ENCODE data around the gene TMEM204.
"Not testable (repeated sequence)": the region's sequence is repeated elsewhere in the genome, so short reads cannot be mapped to it uniquely, and the experiment has no call there.

TMEM204 gene

DNA sequence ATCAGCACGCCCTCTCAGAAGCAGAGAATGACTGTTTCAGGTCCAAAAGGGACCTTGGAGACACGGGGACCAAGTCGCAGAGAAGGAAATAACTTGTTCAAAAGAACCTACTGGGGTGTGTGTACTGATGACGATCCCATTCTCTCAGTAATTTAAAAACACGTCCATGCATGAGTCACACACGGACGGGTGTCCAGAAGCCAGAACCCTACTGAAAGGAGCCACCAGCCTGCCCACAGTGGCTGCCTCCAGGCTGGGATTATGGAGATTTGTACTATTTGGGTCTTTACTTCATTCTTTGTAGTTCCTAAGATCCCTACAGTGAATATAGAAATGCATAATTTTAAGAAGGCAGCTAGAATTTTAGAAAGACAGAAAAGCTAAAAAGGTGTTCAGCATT, 27.8 kb downstream of the TMEM204 start:
- no peak for DNase-seq

DNA sequence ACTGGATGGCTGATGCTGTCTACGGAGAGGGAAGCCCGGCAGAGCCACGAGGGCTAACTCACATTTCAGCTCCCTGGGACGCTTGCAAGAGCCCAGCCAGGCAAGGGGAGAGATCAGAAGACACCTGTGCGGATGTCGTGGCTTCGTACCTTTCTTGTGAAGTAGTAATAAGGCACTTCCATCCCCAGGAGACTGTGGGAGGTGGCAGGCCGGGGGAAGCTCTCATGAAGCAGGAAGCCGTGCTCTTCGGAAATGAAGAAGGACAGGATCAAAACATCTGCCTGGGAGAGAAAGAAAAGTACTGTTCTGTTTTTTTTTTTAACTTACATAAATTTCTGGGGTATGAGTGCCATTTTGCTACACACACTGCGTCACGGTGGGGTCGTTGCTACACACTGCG, 28.4 kb downstream of the TMEM204 start:
- DNase-seq = no peak

DNA sequence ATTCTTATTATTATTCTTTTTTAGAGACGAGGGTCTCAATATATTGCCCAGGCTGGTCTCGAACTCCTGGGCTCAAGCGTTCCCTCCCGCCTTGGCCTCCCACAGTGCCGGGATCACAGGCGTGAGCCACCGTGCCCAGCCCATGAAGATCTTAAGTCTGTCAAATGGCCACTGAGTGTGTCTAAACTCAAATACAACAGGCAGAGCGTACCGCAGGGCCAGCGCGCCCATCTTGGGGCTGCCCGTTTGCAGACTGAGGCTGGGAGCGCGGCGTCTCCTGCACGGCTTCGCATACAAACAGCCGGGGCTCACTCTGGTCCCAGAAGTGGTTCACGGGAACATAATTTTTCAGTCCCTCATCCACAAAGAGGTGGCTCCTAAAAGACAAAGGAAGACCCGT, 30.3 kb downstream of the TMEM204 start:
- no peak for DNase-seq

DNA sequence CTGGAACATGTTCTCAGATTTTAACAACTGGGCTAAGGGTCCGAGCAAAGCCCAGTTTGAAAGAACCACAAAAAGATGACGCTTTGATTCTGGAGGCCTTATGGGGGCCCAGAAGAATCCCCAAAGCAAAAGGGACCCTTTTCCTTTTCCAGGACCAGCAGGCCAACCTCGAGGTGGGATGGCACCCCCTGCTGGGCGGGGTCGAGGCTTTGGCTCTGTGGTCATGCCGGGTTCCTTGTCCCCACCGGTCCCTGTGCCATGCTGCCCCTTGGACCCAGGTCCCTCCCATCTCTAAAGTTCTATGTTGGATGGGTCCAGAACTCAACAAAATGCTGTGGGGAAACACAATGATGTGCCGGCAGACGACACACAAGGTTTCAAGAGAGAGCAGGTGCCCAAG, 30.9 kb downstream of the TMEM204 start:
- DNase-seq = no peak

DNA sequence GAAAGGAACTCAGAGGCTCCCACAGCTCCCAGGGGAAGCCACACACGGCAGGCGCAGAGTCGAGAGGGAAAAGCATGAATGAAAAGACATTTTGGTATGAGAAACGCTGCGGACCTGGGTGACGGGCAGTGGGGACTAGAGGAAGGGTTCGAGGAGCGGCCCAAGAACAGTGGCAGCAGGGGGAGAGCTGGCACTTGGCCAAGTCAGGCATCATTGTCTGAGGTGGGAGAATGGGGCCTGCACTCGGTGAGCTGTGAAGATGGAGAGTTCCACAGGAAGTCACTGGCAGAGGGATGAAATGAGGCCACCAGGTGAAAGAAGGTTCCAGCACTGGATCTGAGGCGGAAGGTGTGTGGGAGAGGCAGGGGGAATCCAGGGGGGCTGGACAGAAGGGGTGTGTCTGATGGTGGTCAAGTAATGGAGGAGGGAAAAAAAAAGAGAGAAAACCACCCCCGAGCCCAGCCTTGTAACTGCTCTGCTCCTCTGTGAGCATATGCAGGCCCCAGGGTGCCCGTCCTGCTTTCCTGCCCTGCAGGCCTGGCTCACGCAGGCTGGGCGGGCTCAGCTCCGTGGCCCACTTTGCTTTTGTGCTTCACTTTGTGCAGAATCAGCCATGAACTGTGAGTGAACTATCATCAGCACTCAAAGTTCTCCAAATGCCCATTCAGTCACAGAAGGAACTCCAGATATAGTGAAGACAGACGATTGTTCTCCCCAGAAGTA, 31.8 kb downstream of the TMEM204 start:
- no peak for DNase-seq

DNA sequence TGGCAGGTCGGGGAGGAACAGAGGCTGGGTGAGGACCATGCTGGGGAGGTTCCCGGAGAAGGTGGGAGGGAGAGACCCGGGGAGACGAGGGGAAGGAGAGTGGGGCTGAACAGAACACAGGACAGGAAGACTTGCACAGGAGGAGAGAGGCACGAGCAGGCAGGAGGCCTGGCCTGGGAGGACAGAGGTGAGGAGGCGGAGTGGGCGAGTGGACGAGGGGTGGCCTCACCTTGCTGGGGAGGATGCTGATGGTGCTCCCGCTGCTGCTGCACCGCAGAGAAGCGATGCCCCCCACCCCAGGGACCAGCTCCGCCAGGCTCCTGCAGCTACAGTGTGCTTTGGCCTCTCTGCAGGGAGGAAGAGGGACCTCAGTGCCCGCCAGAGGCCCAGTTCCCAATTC, 34.5 kb downstream of the TMEM204 start:
- DNase-seq = no peak

DNA sequence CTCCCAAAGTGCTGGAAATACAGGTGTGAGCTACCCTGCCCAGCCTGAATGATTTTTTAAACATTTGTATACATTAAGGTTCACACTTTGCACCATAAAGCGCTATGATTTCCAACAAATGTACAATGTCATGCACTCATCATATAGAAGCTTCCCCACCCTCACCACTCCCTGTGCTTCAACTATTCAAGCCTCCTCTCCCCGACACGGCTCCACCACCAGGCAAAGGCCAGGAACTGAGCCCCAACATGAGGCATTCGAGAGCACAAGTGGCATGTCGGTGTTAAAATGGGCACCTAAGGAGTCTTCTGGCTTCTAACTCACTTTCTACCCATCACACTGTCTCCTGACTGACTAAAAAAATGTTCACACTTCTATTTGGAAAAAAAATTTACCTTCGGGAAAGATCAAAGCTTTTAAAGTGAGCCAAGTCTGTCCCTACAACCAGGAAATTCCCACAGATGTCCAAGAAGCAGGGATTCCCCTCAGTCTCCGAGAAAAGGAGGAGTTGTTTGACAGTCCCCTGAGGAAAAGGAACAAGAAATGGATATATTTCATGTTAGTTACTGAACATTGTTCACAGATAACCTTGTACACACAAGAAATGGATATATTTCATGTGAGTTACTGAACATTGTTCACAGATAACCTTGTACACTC, 37.7 kb downstream of the TMEM204 start:
- DNase-seq = no peak

DNA sequence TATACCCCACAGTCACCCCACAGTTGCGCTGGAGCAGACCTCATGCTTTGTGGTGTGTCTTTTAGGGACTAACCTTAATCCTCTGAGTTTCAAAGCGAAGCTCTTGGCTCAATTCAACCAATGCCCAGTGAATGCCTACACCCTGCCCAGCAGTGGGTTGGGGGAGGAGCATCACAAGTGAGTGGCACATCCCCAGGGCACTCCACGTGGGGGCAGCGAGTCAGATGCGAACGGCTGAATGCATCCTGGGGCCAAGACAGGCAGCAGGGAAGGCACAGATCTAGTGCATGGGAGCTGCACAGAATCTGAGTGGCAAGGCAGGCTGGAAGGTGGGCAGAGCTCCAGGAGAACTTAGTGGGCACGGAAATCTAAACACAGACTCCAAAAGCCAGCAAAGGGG, 39.2 kb downstream of the TMEM204 start:
- DNase-seq = no peak

DNA sequence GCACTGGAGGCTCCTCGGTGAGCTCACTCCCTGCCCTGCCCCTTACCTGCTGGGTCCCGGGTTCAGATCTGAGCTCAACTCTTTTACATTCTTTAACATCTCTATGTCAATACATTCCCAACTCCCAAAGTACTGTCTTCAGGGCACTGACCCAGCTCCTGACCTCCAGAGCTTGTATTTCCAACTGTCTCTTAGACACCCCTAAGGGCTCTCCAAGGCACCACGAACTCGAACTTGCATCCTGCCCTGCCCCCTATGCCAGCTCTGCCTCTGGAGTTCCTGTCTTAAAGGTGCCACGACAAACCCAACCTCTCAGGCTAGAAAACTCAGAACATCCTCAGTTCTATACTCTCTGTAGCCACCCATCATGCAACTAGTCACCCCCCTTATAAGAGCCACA, 39.8 kb downstream of the TMEM204 start:
- DNase-seq = no peak

DNA sequence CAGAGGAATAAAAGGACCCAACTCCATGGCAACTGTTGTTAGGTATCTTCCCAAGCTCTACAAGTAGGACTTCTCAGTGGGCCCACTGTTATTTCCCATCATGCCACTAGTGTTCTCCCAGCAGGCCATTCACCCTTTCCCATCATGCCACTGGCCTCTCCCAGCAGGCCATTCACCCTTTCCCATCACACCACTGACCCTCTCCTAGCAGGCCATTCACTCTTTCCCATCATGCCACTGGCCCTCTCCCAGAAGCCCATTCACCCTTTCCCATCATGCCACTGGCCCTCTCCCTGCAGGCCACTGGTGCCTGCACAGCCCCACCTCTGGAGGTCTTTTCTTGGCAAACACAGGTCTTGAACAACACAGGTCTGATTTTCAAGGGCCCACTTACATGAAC, 42.1 kb downstream of the TMEM204 start:
- DNase-seq = no peak

DNA sequence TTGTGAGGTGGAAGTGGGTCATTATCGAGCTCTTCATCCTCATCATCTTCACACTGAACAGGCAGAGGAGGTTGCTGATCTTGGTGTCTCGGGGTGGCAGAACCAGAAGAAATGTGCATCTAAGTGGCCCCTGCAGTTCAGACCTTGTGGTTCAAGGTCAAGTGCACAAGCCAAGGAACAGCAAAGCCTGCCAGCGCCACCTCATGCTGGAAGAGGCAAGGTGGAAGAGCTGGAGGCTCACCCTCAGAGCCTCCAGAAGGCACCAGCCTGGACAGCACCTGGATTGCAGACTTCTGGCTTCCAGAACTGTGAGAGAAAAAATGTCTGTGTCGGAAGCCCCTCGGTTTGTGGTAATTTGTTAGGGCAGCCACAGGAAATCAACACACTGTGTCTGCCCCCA, 45.7 kb downstream of the TMEM204 start:
- DNase-seq = no peak

DNA sequence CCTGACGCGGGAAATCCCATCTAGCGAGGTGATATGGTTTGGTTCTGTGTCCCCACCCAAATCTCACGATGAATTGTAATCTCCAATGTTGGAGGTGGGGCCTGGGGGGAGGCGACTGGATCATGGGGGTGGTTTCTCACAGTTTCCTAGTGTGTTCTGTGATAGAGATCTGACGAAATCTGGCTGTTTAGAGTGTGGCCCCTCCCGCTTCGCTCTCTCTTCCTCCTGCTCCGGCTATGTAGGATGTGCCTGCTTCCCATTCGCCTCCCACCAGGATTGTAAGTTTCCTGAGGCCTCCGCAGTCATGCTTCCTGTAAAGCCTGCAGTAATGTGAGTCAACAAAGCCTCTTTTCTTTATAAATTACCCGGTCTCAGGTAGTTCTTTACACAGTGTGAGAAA, 46.8 kb downstream of the TMEM204 start:
- no peak for DNase-seq

DNA sequence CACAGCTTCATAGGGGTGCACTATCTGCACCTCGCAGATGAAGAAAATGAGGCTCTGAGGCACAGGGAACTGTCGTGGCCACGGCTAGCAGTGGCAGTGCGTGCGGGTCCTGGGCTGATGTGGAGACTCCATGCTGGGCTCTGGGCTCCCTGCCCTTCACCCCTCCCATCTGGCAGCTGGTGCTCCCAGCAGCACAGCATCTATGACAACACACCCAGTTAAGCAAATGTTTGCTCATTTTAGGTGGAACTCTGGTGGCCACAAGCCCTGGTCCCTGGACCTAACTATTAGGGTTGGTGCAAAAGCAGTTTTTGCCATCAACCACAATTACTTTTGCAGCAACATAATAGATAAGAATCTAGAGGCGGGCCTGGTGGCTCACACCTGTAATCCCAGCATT, 47.5 kb downstream of the TMEM204 start:
- no peak for DNase-seq

DNA sequence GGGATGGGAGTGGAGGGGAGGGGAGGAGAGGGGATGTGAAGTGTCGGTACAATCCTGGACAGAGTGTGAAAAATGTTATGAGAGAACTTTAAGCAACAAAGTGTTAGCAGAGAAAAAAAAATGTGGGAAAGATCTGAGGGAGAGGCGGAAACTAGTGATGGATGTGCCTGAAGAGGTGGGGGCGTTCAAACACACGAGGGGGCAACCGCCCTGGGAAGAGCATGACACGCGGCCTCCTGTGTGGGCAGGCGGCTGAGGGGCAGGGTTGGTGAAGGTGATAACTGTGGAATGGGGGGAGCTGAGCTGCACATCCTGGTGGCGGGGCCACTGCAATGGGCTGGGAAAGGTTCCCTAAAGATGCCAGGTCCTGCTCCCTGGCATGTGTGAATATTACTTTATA, 48.3 kb downstream of the TMEM204 start:
- DNase-seq = no peak

DNA sequence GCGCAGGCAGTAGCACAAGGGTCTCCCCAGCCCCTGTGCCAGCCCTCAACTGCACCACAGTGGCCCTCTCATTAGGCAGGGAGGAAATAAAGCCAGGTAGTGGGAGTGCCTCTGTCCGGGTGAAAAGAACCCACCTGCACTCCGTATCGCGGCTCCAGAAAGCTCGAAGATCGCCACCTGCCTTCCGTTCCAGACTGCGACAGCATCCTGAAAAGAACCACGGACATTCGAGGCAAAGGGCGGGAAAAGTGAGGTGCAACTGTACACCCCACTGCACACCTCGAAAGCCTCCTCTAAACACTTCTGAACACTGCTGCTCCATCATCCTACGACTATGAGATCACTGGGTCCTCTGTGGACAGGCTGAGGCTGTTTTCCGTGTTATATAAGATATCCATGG, 49.7 kb downstream of the TMEM204 start:
- DNase-seq = no peak

DNA sequence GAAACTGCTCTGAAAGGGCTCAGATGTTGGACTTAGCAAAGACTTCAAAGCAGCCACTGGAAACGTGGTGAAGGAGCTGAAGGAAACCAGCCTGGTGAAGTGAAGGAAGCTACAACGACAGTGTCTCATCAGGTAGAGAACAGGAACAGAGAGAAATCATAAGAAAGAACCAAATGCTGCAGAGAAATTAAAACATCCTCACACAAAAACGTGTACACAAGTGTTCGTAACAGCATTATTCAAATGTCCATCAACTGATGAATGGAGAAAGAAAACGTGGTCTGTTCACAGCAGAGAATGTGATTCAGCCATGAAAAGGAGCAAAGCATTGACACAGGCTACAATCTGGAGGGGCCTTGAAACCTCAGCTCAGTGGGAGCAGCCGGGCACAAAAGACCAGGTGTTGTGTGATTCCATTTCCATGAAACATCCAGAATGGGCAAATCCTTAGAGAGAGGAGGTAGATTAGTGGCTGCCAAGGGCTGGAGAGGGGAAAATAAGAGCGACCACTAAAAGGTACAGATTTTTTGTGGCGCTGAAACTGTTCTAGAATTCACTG, 51.5 kb downstream of the TMEM204 start:
- no peak for DNase-seq

DNA sequence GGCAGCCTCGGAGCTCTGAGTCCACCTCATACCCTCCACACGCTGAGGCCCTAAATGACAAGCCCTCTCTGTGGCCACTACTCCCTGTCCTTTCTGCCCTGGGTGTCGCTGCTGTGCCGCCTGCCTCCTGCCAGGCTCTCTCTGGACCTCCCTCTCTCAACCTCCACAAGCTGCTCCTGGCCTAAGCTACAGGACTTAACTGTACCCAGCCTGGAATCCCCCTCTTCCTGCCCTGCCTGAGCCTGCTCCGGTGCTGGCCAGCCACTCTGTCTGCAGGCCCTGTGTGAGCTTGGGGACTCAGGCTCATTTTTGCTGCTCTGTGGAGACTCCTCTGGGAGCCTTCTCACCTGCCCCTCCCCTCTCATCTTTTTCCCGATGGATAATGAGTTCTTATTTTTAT, 56.9 kb downstream of the TMEM204 start:
- no peak for DNase-seq

DNA sequence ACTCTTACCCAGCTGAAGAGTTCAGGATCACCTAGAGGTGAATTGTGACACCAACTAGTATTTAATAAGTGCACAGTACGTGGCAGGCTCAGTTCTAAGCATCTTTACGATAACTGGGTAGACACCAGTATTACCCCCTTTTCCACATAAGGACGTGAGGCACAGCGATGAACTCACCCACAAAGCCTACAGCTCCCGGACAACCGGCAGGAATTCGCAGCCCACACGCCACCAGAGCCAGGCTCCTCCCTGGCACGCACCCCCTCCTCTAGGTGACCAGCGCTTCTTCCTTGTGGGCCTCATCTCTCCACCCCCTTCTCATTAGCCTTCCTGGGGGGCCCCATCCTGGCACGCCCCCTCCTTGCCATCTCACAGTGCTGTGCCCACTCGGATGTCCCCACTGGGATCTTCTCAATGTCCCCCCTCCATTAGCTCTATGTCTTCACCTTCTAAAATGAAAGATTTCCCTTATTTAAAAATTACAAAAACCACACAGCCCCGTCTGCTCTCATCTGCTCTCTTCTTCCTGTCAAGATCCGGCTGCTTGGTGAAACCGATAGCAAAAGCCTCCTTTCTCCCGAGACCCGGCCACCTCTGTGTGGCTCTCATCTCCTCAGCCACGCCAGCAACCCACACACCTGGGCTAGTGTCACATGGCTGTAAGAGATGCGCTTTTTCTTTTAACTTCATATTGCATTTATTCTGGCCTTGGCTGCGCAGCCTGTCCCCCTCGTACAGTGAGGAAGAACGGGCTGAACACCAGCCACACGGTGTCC, 57.7 kb downstream of the TMEM204 start:
- DNase-seq = no peak

DNA sequence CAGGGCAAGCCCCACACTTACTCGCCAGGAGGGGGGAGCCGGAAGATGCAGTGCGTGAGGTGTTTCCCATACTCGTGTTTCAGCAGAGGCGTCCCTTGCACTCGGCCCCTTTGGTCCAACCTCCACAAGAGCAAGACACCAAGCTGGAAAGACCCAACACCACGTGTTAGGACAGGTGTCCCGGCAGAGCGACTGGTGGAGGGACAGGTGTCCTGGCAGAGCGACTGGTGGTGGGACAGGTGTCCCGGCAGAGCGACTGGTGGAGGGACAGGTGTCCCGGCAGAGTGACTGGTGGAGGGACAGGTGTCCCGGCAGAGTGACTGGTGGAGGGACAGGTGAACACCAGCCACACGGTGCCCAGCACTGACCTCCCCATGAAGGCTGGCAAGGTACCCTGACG, 59.0 kb downstream of the TMEM204 start:
- no peak for DNase-seq

DNA sequence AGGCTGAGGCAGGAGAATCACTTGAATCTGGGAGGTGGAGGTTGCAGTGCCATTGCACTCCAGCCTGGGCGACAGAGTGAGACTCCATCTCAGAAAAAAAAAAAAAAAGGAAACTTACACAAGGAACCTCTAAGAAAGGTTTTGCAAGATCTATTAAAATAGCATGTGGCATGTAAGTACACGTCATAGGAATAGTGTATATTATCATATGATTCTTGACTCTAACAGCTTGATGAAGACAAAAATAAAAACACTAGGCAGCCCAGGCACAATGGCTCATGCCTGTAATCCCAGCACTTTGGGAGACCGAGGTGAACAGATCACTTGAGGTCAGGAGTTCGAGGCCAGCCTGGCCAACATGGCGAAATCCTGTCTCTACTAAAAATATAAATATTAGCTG, 62.0 kb downstream of the TMEM204 start:
- not testable (repeated sequence) for DNase-seq

DNA sequence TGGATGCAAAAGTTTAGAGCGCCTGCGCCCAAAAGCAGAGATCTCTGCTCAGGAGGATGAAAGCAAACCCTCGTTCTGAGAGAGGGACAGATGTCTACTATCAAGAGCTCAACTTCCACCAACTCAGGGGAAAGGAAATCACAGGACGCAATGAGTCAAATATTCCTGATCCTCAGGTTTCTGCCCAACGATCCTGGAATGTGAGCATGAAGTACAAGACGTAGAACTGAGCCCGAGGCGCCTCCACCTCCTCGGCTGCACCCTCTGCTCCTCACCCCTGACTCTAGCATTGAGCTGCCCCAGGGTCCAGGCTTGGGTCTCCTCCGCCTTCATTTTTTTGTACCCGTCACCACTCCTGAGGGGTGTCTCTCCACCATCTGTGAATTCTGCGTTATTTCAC, 63.0 kb downstream of the TMEM204 start:
- DNase-seq = no peak

DNA sequence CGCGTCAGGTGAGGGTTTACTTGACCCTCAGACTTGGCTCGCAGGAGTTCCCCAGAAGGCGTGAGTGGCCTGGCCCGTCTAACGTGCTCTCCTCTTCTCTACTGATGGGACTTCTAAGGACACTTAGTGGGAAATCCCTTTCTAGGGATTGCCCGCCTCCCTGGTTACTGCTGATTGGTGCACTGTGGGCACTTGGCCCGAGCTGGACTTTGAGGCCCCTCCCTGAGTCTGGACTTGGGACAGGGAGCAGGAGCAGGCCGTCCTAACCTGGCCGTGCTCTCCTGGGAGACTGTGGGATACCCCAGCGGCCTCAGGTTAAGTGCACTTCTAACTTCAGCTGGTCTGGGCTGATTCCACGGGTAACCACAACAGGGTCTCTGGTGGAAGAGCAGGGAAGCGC, 63.7 kb downstream of the TMEM204 start:
- DNase-seq = no peak

DNA sequence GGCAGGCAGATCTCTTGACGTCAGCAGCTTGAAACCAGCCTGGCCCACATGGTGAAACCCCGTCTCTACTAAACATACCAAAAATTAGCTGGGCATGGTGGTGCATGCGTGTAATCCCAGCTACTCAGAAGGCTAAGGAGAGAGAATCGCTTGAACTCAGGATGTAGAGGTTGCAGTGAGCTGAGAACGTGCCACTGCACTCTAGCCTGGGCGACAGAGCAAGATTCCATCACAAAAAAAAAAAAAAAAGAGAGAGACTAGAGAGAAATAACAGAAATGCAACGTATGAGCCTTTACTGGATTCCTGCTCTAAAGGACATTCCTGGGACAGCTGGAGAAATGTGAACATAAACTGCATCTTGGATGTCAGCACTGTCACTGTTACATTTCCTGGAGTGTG, 67.6 kb downstream of the TMEM204 start:
- DNase-seq = no peak

DNA sequence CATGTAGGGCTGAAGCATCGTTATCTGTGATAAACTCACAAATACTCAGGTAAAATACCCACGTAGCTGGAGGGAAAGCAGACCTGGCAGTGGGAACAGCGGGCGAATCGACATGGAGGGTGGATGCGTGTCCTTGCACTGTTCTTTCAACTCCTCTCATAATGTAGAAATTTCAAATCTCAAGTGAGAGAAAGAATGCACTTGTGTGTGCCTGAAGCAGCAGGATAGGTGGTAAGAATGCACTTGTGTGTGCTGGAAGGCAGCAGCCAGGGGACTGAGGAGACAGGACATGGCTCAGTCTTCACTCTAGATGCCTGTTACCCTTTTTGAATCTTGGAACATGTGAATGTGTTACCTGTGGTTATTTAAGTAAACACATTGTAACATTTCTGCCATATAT, 68.0 kb downstream of the TMEM204 start:
- DNase-seq = no peak

All from activated naive CD4-positive, alpha-beta T cell treated with Interleukin-2 at 50 U/mL for 16 hours (primary cell).